ENCODE measurements around the gene CCDC57. TPM values are rescaled to one million over a fixed set of nuclear protein-coding genes. Genes with fewer than 3 reads are reported as not detected.

The CCDC57 gene
- total RNA-seq, 1 experiment from 2014 or later: 36.6 TPM

DNA sequence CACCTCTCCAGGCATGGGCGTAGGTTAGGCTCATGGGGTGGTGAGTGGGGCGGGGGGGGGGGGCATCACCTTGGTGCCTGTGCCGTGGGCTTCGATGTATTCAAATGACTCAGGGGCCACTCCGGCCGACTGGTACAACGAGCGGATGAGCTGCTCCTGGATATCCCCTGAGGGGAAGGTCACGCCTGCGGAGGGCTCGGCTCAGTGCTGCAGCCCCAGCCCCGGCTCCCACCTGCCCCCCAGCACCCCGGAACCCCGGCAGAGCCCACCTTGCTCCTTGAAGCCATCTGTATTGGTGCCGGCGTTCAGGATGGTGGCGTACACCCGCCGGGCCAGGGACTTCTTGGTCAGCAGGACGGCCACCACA is 120.0 kb downstream of the CCDC57 start:
- CTCF ChIA-PET: no interaction called here
- TF ChIP-seq EZH2 (IDR thresholded peaks at IDR 0.05; ENCODE audit: low read length, unreplicated experiment): no peak
- TF ChIP-seq EZH2phosphoT487 (IDR thresholded peaks at IDR 0.05; ENCODE audit: borderline replicate concordance, low read length): no peak
- TF ChIP-seq, protein P1, sequence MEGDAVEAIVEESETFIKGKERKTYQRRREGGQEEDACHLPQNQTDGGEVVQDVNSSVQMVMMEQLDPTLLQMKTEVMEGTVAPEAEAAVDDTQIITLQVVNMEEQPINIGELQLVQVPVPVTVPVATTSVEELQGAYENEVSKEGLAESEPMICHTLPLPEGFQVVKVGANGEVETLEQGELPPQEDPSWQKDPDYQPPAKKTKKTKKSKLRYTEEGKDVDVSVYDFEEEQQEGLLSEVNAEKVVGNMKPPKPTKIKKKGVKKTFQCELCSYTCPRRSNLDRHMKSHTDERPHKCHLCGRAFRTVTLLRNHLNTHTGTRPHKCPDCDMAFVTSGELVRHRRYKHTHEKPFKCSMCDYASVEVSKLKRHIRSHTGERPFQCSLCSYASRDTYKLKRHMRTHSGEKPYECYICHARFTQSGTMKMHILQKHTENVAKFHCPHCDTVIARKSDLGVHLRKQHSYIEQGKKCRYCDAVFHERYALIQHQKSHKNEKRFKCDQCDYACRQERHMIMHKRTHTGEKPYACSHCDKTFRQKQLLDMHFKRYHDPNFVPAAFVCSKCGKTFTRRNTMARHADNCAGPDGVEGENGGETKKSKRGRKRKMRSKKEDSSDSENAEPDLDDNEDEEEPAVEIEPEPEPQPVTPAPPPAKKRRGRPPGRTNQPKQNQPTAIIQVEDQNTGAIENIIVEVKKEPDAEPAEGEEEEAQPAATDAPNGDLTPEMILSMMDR (conservative IDR thresholded peaks at IDR 0.05; ENCODE audit: low read depth, low read length): no peak
- H3K4me1 ChIP-seq (ENCODE audit: insufficient read depth, low read length): peaks cover 19% of the 10 kb centered on the region
- H4K20me1 ChIP-seq (ENCODE audit: low read length): peaks cover 34% of the 10 kb centered on the region
- no peak overlapping the region for H3K9ac ChIP-seq (ENCODE audit: low read length)
- H3K4me2 ChIP-seq (ENCODE audit: low read length): no peak overlapping the region
- H3K27ac ChIP-seq (ENCODE audit: low read length): no peak overlapping the region
- H2AFZ ChIP-seq (ENCODE audit: low read length): no peak overlapping the region
- no peaks in the 10 kb centered on the region for H3K9me2 ChIP-seq (replicated peaks; ENCODE audit: low read length)
- H3K79me2 ChIP-seq (ENCODE audit: low read length): peaks cover 34% of the 10 kb centered on the region
- H3K9me3 ChIP-seq (ENCODE audit: low read length): no peaks in the 10 kb centered on the region
- intact Hi-C loops (cut with micrococcal nuclease): no loop called here
- no TSS peak for BruUV-seq (replicated peaks)
- H3K36me3 ChIP-seq (ENCODE audit: low read depth, low read length): peaks cover 75% of the 10 kb centered on the region
- no peak overlapping the region for H3K4me3 ChIP-seq (ENCODE audit: low read length)
- POLR2A ChIA-PET (ENCODE audit: unreplicated experiment): no interaction called here
- H3K27me3 ChIP-seq (ENCODE audit: low read length): no peaks in the 10 kb centered on the region
- DNase-seq: no peak
- H3F3A ChIP-seq (ENCODE audit: low read length, unreplicated experiment): no peaks in the 10 kb centered on the region
- ATAC-seq: no peak

DNA sequence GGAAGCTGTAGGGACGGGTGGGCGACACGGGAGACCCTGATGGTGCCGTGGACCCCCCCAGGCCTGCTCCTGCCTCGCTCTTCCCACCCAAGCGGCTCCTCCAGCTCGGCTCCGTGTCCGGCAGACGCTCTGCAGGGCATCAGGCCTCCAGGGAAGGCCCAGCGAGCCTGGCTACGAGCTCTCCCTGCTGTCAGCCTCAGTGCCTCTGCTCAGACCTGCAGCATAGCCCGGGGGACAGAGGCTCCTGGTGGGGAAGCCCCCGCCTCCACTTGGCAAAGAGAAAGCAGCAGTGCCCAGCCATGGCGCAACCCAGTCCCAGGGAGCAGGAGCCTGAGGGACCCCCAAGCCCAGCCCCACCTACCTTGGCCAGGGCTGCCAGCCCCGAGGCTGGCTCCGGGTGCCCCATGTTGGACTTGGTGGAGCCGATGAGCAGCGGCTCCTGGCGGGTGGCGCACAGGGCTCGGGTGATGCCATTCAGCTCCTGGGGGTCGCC is 120.5 kb downstream of the CCDC57 start:
- H3K27ac ChIP-seq (ENCODE audit: low read length): no peak overlapping the region

More for the DNA sequence above, 120.5 kb downstream of the CCDC57 start:
- Histone ChIP-seq H3K9me3 (ENCODE audit: low read length) (no peaks in the 10 kb centered on the region), H2AFZ (ENCODE audit: low read length) (no peak overlapping the region), H3K4me1 (ENCODE audit: insufficient read depth, low read length) (peaks cover 19% of the 10 kb centered on the region), H3K4me2 (ENCODE audit: low read length) (no peak overlapping the region), H3F3A (ENCODE audit: low read length, unreplicated experiment) (no peaks in the 10 kb centered on the region), H3K9ac (ENCODE audit: low read length) (no peak overlapping the region), H3K27me3 (ENCODE audit: low read length) (no peaks in the 10 kb centered on the region), H3K36me3 (ENCODE audit: low read depth, low read length) (peaks cover 79% of the 10 kb centered on the region), H4K20me1 (ENCODE audit: low read length) (peaks cover 33% of the 10 kb centered on the region), H3K9me2 (replicated peaks; ENCODE audit: low read length) (no peaks in the 10 kb centered on the region), H3K79me2 (ENCODE audit: low read length) (peaks cover 30% of the 10 kb centered on the region), H3K4me3 (ENCODE audit: low read length) (no peak overlapping the region)
- ChIA-PET CTCF (no interaction called here), POLR2A (ENCODE audit: unreplicated experiment) (no interaction called here)
- ATAC-seq (no peak), DNase-seq (no peak)
- intact Hi-C loops (cut with micrococcal nuclease): no loop called here
- TF ChIP-seq, protein P1 (conservative IDR thresholded peaks at IDR 0.05; ENCODE audit: low read depth, low read length): no peak
- TF ChIP-seq EZH2 (IDR thresholded peaks at IDR 0.05; ENCODE audit: low read length, unreplicated experiment): no peak
- no peak for TF ChIP-seq EZH2phosphoT487 (IDR thresholded peaks at IDR 0.05; ENCODE audit: borderline replicate concordance, low read length)
- BruUV-seq (replicated peaks): no TSS peak
